Endothelial cell of umbilical vein (primary cell): Measurements from ENCODE around the gene SEPTIN7. TPM values are rescaled to one million over a fixed set of nuclear protein-coding genes. Genes with fewer than 3 reads are reported as not detected.

Experiments
- BruUV-seq: library from RNA; stranded (reverse); fragments of 400-500 nt; replicated peaks from 2 replicates; lab custom pipeline; 2021; lab: Mats Ljungman, UMichigan
- CTCF ChIA-PET: fragments of 300-600, 350-600 bp; sonication (Branson Sonifier 250); formaldehyde crosslinking; loops from one replicate; lab custom pipeline; 2021; ENCODE audit warnings: antibody characterized with exemption, inconsistent platforms; lab: Charles Lee
- POLR2A ChIA-PET: fragments of 300-600, 350-600 bp; sonication (Branson Sonifier 250); formaldehyde crosslinking; loops from one replicate; lab custom pipeline; 2021; ENCODE audit warnings: antibody characterized with exemption, inconsistent platforms; lab: Charles Lee
- DNase-seq: peaks from one replicate; pipeline ENCODE4 v3.0.0-alpha.2; 2011; ENCODE audit warnings: low read depth, low spot score
- FAIRE-seq: peaks from 2 replicates; lab custom pipeline; 2011; peaks lifted over from hg19 to GRCh38; lab: Jason Lieb, UNC
- H2AFZ ChIP-seq: 2 replicates; pipeline ENCODE4 v1.6.0; 2012; ENCODE audit warnings: low read depth, low read length, control low read depth, inconsistent platforms
- H3K27ac ChIP-seq: 2 replicates; pipeline ENCODE4 v1.5.1; 2011; ENCODE audit warnings: low read depth, mild to moderate bottlenecking, control low read depth, low read length, moderate library complexity; ENCODE audit not compliant: insufficient read depth
- H3K27me3 ChIP-seq, 2 experiments: 2 replicates each; pipeline versions ENCODE4 v1.6.0 to v1.6.1; 2011; ENCODE audit warnings: low read length in 2 of 2, mixed read lengths in 1 of 2; ENCODE audit not compliant: control insufficient read depth in 2 of 2, insufficient read depth in 2 of 2
- H3K36me3 ChIP-seq, 2 experiments: 2 replicates in 1 of 2; 3 replicates in 1 of 2; pipeline ENCODE4 v1.5.1; 2011; ENCODE audit warnings: low read length in 2 of 2, mild to moderate bottlenecking in 1 of 2, moderate library complexity in 1 of 2; ENCODE audit not compliant: control insufficient read depth in 2 of 2, insufficient read depth in 2 of 2; ENCODE audit errors: extremely low read depth in 1 of 2
- H3K4me1 ChIP-seq: 3 replicates; pipeline ENCODE4 v1.5.1; 2011; ENCODE audit warnings: mild to moderate bottlenecking, low read length; ENCODE audit not compliant: control insufficient read depth, insufficient read depth; ENCODE audit errors: extremely low read depth
- H3K4me2 ChIP-seq: 2 replicates; pipeline ENCODE4 v1.6.1; 2011; ENCODE audit warnings: low read length, control low read depth, mixed read lengths; ENCODE audit not compliant: insufficient read depth
- H3K4me3 ChIP-seq, 3 experiments: fragments of 200-600 bp in 1 of 3; sonication (generic), shearing (Covaris generic) in 1 of 3; replicated peaks in 1 of 3; 2 replicates each; pipeline ENCODE4 v1.5.1; 2011 to 2016; ENCODE audit warnings: control low read depth in 3 of 3, low read length in 3 of 3, mild to moderate bottlenecking in 2 of 3, inconsistent platforms in 1 of 3, low read depth in 1 of 3, moderate library complexity in 1 of 3; ENCODE audit not compliant: insufficient read depth in 1 of 3
- H3K79me2 ChIP-seq: 2 replicates; pipeline ENCODE4 v1.6.0; 2012; ENCODE audit warnings: low read length, inconsistent platforms; ENCODE audit not compliant: control insufficient read depth, insufficient read depth
- H3K9ac ChIP-seq: replicated peaks from 2 replicates; pipeline ENCODE3; 2011; ENCODE audit warnings: low read length, control low read depth; ENCODE audit not compliant: insufficient read depth; ENCODE audit errors: extremely low read depth
- H3K9me1 ChIP-seq: replicated peaks from 3 replicates; pipeline ENCODE4 v1.6.0; 2011; ENCODE audit warnings: mild to moderate bottlenecking, low read length; ENCODE audit not compliant: control insufficient read depth, insufficient read depth; ENCODE audit errors: extremely low read depth
- H3K9me3 ChIP-seq: replicated peaks from 2 replicates; pipeline ENCODE4 v1.5.1; 2012; ENCODE audit warnings: low read length, inconsistent platforms; ENCODE audit not compliant: control insufficient read depth, insufficient read depth
- H4K20me1 ChIP-seq: replicated peaks from 2 replicates; pipeline ENCODE3; 2011; ENCODE audit warnings: mild to moderate bottlenecking, low read length; ENCODE audit not compliant: control insufficient read depth, insufficient read depth; ENCODE audit errors: extremely low read depth
- EZH2 ChIP-seq: IDR thresholded peaks from 2 replicates; pipeline ENCODE4 v1.6.1; 2012; ENCODE audit warnings: borderline replicate concordance, low read depth, mild to moderate bottlenecking, moderate library complexity, low read length, inconsistent platforms; ENCODE audit not compliant: severe bottlenecking
- FOS ChIP-seq: IDR thresholded peaks from 2 replicates; pipeline ENCODE4 v1.6.1; 2011; ENCODE audit warnings: mild to moderate bottlenecking, low read length, moderate library complexity, borderline replicate concordance; ENCODE audit not compliant: insufficient read depth
- GATA2 ChIP-seq: IDR thresholded peaks from 2 replicates; pipeline ENCODE4 v1.7.0; 2011; ENCODE audit warnings: low read depth, mild to moderate bottlenecking, moderate library complexity, mixed read lengths, low read length; ENCODE audit not compliant: insufficient read length, insufficient read depth
- JUN ChIP-seq: IDR thresholded peaks from 2 replicates; pipeline ENCODE4 v1.6.1; 2011; ENCODE audit warnings: borderline replicate concordance, low read depth; ENCODE audit not compliant: insufficient read length, insufficient read depth
- MYC ChIP-seq: IDR thresholded peaks from one replicate; pipeline ENCODE4 v1.6.1; 2011; ENCODE audit warnings: mild to moderate bottlenecking, low read depth, low read length
- POLR2A ChIP-seq: IDR thresholded peaks from 2 replicates; pipeline ENCODE4 v1.6.1; 2012; ENCODE audit warnings: low read depth, mild to moderate bottlenecking, control low read depth, low read length
- POLR2AphosphoS5 ChIP-seq: IDR thresholded peaks from 2 replicates; pipeline ENCODE4 v1.6.1; 2012; ENCODE audit warnings: low read depth, mild to moderate bottlenecking, control low read depth, low read length, moderate library complexity; ENCODE audit not compliant: insufficient read depth
- dilution Hi-C: fragments of 300-500 bp; cut with MboI; formaldehyde crosslinking; loops from one replicate; pipeline ENCODE4 v1.15.0; 2019; ENCODE audit warnings: low sequenced_read_pairs; ENCODE audit not compliant: extremely low pct_ligation_motif_present
- intact Hi-C: fragments of 100-400 bp; cut with micrococcal nuclease; formaldehyde crosslinking; loops from one replicate; pipeline ENCODE4 v1.10.0; 2022
- polyA plus RNA-seq, 4 experiments: library from polyadenylated mRNA; depleted of rRNA in 3 of 4; stranded (reverse) in 3 of 4; unstranded in 1 of 4; fragments of >200 nt; gene quantifications; 2 replicates each; pipeline versions ENCODE4 v1.2.1 to v1.2.3, GENCODE V29; 2011 to 2012; ENCODE audit warnings: missing spikeins in 1 of 4
- total RNA-seq: library from RNA; stranded (reverse); gene quantifications from 2 replicates; pipeline ENCODE4 v1.2.3, GENCODE V29; 2021
- TF ChIP-seq, protein P1 (sequence below): IDR thresholded peaks from 2 replicates; pipeline ENCODE4 v1.6.1; 2011; ENCODE audit not compliant: insufficient read depth, insufficient read length
- TF ChIP-seq, protein P2 (sequence below), 2 donors: IDR thresholded peaks; 1 replicate in 1 of 2; 2 replicates in 1 of 2; pipeline ENCODE4 v1.5.1; 2011; ENCODE audit warnings: low read length in 2 of 2, mild to moderate bottlenecking in 2 of 2, moderate library complexity in 2 of 2, control low read depth in 1 of 2, inconsistent platforms in 1 of 2, low read depth in 1 of 2; ENCODE audit not compliant: insufficient read depth in 1 of 2; ENCODE audit errors: extremely low read depth in 1 of 2

Gene SEPTIN7
- total and polyA plus RNA-seq, 2 donors (not counting 3 experiments of a cell fraction or from before 2014, with no cell fraction given) = 73.6 to 228 TPM

DNA sequence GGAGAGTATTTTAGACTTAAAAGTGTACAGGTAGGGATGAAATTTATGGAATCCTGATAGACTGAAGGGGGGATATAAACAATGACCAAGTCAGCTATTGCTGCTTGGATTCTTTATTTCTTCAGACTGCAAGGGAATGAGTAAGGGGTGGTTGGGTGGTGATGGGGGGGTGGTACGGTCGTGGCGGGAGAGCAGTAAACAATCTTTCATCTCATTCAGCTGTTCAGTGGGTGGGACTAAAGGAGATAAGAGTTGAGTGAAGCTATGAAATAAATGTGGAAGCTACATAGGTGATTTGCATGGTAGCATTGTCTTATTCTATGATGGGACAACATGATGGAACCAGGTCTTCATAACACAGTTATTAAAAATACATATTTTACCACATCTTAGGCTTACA is 1.8 kb downstream of the SEPTIN7 start:
- TF ChIP-seq POLR2AphosphoS5 (no peak), JUN (no peak), GATA2 (no peak), MYC (no peak), EZH2 (no peak), FOS (no peak), POLR2A (no peak)
- TF ChIP-seq, protein P1, sequence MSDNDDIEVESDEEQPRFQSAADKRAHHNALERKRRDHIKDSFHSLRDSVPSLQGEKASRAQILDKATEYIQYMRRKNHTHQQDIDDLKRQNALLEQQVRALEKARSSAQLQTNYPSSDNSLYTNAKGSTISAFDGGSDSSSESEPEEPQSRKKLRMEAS = no peak
- TF ChIP-seq, protein P2, sequence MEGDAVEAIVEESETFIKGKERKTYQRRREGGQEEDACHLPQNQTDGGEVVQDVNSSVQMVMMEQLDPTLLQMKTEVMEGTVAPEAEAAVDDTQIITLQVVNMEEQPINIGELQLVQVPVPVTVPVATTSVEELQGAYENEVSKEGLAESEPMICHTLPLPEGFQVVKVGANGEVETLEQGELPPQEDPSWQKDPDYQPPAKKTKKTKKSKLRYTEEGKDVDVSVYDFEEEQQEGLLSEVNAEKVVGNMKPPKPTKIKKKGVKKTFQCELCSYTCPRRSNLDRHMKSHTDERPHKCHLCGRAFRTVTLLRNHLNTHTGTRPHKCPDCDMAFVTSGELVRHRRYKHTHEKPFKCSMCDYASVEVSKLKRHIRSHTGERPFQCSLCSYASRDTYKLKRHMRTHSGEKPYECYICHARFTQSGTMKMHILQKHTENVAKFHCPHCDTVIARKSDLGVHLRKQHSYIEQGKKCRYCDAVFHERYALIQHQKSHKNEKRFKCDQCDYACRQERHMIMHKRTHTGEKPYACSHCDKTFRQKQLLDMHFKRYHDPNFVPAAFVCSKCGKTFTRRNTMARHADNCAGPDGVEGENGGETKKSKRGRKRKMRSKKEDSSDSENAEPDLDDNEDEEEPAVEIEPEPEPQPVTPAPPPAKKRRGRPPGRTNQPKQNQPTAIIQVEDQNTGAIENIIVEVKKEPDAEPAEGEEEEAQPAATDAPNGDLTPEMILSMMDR (IDR thresholded peaks at IDR 0.05; ENCODE audit: extremely low read depth in 1 of 2, insufficient read depth in 1 of 2, low read depth in 1 of 2, low read length in 2 of 2) = no peak
- intact Hi-C loops (loop anchor here (5.0 to 10.0 kb wide), 3 partner anchors 80 to 235 kb away; no protein-coding TSS in a partner anchor), dilution Hi-C loops (no loop called here)
- no peak for FAIRE-seq
- CTCF ChIA-PET = interaction anchor here (1.1 to 4.5 kb wide), 11 partner anchors 10 to 108 kb away, joined by 3 to 38 read pairs (median 6); partner anchors contain the start of gene HERPUD2
- Histone ChIP-seq H3K9me1 (no peaks in the 10 kb centered on the region), H3K79me2 (peaks cover 61% of the 10 kb centered on the region), H3K4me1 (peaks cover 20% of the 10 kb centered on the region), H3K4me2 (peak overlapping the region; percentile 97), H4K20me1 (peaks cover 12% of the 10 kb centered on the region), H2AFZ (no peak overlapping the region), H3K27me3 (no peaks in the 10 kb centered on the region), H3K9me3 (no peaks in the 10 kb centered on the region), H3K4me3 (peak overlapping the region; percentile 61 to 97 (median 76)), H3K36me3 (no peaks in the 10 kb centered on the region), H3K27ac (peak overlapping the region; percentile 53), H3K9ac (peak overlapping the region; percentile 81)
- POLR2A ChIA-PET = no interaction called here
- DNase-seq = peak; percentile 28
- no TSS peak for BruUV-seq
